Tibial artery (tissue), 4 donors: ENCODE measurements around the gene RALGPS1.

Experiments used
- DNase-seq, 2 donors: peaks; one replicate each; pipeline ENCODE4 v3.0.0-alpha.2; 2019
- H3K27ac ChIP-seq, 2 donors: fragments of 200-600 bp; sonication (generic) in 1 of 2; 1 replicate in 1 of 2; 2 replicates in 1 of 2; pipeline ENCODE4 v1.5.1; 2018 to 2019; ENCODE audit warnings: mild to moderate bottlenecking in 1 of 2
- H3K27me3 ChIP-seq, 2 donors: fragments of 200-600 bp; sonication (generic) in 1 of 2; one replicate each; pipeline versions ENCODE4 v1.5.1 to v1.6.0; 2016 to 2019
- H3K36me3 ChIP-seq, 3 donors: fragments of 200-600 bp; sonication (generic) in 2 of 3; one replicate each; pipeline ENCODE4 v1.5.1; 2016 to 2019; ENCODE audit warnings: mild to moderate bottlenecking in 2 of 3
- H3K4me1 ChIP-seq, 4 donors: fragments of 200-600 bp; sonication (generic) in 2 of 4; 1 replicate in 3 of 4; 2 replicates in 1 of 4; pipeline ENCODE4 v1.5.1; 2016 to 2019
- H3K4me3 ChIP-seq, 2 donors: fragments of 200-600 bp; sonication (generic) in 1 of 2; 1 replicate in 1 of 2; 2 replicates in 1 of 2; pipeline ENCODE4 v1.5.1; 2018 to 2019; ENCODE audit warnings: mild to moderate bottlenecking in 2 of 2
- H3K9me3 ChIP-seq, 3 donors: fragments of 200-600 bp; sonication (generic) in 1 of 3; one replicate each; pipeline ENCODE4 v1.5.1; 2016 to 2019
- CTCF ChIP-seq, 2 experiments: fragments of 200-600 bp in 1 of 2; fragments of 450-650 bp in 1 of 2; IDR thresholded peaks; one replicate each; pipeline ENCODE4 v1.5.1; 2017 to 2019; ENCODE audit warnings: antibody characterized with exemption in 2 of 2, mild to moderate bottlenecking in 1 of 2, moderate library complexity in 1 of 2
- intact Hi-C: fragments of 100-400 bp; cut with DNase I; formaldehyde crosslinking; loops from one replicate; pipeline ENCODE4 v1.15.0; 2023; ENCODE audit warnings: low total_unique reads

Gene RALGPS1

DNA sequence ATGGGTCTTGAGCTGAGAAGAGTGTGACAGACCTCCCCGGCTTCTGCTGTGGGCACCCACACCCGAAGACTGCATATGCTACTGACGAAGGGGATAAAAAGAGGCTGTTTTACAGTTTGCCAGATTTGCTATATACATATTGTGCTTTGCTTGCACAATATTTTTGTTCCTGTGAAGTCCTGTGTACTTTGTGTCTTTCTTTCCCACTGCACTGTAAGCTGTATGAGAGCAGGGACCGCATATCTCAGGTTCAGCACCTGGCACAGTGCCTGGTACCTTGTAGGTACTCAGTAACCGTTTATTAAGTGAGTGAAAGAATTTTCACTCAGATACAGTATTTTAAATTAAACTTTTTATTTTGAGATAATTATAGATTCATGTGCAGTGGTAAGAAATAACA, 341.7 kb downstream of the RALGPS1 start:
- Histone ChIP-seq H3K27ac (peak overlapping the region; percentile 43 to 72), H3K36me3 (peaks cover 0 to 6% (median 0%) of the 10 kb centered on the region in 3 donors), H3K27me3 (no peaks in the 10 kb centered on the region), H3K4me1 (peaks cover 0 to 53% (median 23%) of the 10 kb centered on the region in 4 donors), H3K4me3 (no peak overlapping the region), H3K9me3 (no peaks in the 10 kb centered on the region)
- intact Hi-C loops = no loop called here
- TF ChIP-seq CTCF (IDR thresholded peaks at IDR 0.05) = no peak
- no peak for DNase-seq

GRCh38 chr9:127258606-127259471, 344.3 kb downstream of the RALGPS1 start:
- TF ChIP-seq CTCF (IDR thresholded peaks at IDR 0.05) = no peak
- Histone ChIP-seq H3K27me3 (no peaks in the 10 kb centered on the region), H3K36me3 (peaks cover 0 to 6% (median 0%) of the 10 kb centered on the region in 3 donors), H3K9me3 (no peaks in the 10 kb centered on the region), H3K27ac (peak overlapping the region; percentile 72 to 83), H3K4me1 (peaks cover 0 to 68% (median 33%) of the 10 kb centered on the region in 4 donors), H3K4me3 (no peak overlapping the region)
- intact Hi-C loops = no loop called here
- peak in 1 of 2 donors; percentile 71 for DNase-seq

GRCh38 chr9:127262602-127263001, 348.0 kb downstream of the RALGPS1 start:
- no peak for TF ChIP-seq CTCF (IDR thresholded peaks at IDR 0.05)
- Histone ChIP-seq H3K4me3 (no peak overlapping the region), H3K9me3 (no peaks in the 10 kb centered on the region), H3K27ac (peak overlapping the region; percentile 56 to 83), H3K36me3 (no peaks in the 10 kb centered on the region), H3K27me3 (no peaks in the 10 kb centered on the region), H3K4me1 (peaks cover 0 to 70% (median 36%) of the 10 kb centered on the region in 4 donors)
- intact Hi-C loops = no loop called here
- DNase-seq = no peak

GRCh38 chr9:127263237-127263636, 348.7 kb downstream of the RALGPS1 start:
- intact Hi-C loops = no loop called here
- DNase-seq = no peak
- no peak for TF ChIP-seq CTCF (IDR thresholded peaks at IDR 0.05)
- no peaks in the 10 kb centered on the region for H3K36me3 ChIP-seq
- peaks cover 0 to 75% (median 38%) of the 10 kb centered on the region in 4 donors for H3K4me1 ChIP-seq
- peak overlapping the region; percentile 56 to 83 for H3K27ac ChIP-seq
- H3K4me3 ChIP-seq = no peak overlapping the region
- no peaks in the 10 kb centered on the region for H3K27me3 ChIP-seq
- H3K9me3 ChIP-seq = no peaks in the 10 kb centered on the region

GRCh38 chr9:127263664-127264063, 349.1 kb downstream of the RALGPS1 start:
- Histone ChIP-seq H3K27ac (peak overlapping the region; percentile 56 to 83), H3K27me3 (no peaks in the 10 kb centered on the region), H3K4me1 (peaks cover 0 to 75% (median 39%) of the 10 kb centered on the region in 4 donors), H3K9me3 (no peaks in the 10 kb centered on the region), H3K36me3 (no peaks in the 10 kb centered on the region), H3K4me3 (no peak overlapping the region)
- intact Hi-C loops = no loop called here
- no peak for TF ChIP-seq CTCF (IDR thresholded peaks at IDR 0.05)
- DNase-seq = no peak
